ENCODE measurements around the gene RMND1. TPM values are rescaled to one million over a fixed set of nuclear protein-coding genes. Genes with fewer than 3 reads are reported as not detected.

Gene RMND1
- total RNA-seq, 3 donors from 2014 or later (not counting 1 experiment from before 2014, with no cell fraction given), result 10.6 to 14.7 (median 11.3) TPM

Other genes with a start within 250 kb of the RMND1 start
- 10 to 100 TPM in 1 of 3 donors, under 1 TPM in 2; 0.07 to 17.6 (median 0.75) TPM for gene AKAP12, start 212.2 kb downstream of the RMND1 start, total RNA-seq
- 10 to 100 TPM; 27.4 to 36.9 (median 29.9) TPM for gene ZBTB2, start 60.6 kb downstream of the RMND1 start, total RNA-seq
- gene CCDC170, start 41.9 kb upstream of the RMND1 start, total RNA-seq, result under 1 TPM; 0.20 to 0.96 (median 0.25) TPM

All from natural killer cell (primary cell).